NCI-H526 (cell line): ENCODE results near the gene EBF4.
"Not testable (repeated sequence)": the region's sequence is repeated elsewhere in the genome, so short reads cannot be mapped to it uniquely, and the experiment has no call there.

ENCODE experiments used
- DNase-seq, 2 experiments: peaks; one replicate each; lab custom pipeline; 2025; lab: John Stamatoyannopoulos, UW

EBF4 gene

GRCh38 chr20:2672446-2672845, 20.1 kb upstream of the EBF4 start:
- DNase-seq: no peak

DNA sequence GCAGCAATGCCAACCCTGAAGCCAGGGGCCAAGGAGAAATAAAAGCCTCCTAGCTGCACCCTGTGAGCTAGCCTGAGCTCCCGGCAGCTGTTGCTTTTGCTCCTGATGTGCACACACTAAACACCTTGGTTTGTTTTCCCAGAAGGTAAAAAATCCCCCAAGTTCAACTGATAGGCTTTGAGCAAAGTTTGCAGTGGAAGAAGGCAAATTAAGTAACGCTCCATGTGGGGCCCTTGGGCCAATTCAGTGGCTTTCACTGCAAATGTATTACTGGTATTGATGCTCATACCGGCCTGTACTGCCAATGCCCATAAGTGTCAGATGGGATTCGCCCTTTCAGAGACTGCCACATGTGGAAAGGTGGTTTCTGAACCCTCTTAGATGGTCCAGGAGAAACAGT, 19.1 kb upstream of the EBF4 start:
- DNase-seq: no peak

DNA sequence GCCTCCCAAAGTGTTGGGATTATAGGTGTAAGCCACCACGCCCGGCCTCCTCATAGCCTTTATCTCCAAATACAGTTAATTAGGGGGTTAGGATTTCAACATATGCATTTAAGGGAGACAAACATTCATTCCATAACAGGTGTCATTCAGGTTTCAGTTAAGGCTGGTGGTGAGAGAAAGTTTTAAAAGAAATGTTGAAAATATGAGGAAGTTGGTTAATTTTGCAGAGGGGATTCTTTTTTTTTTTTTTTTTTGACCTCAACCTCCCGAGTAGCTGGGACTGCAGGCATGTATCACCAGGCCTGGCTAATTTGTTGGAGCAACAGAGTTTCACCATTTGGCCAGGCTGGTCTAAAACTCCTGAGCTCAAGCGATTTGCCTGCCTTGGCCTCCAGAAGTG, 12.5 kb upstream of the EBF4 start:
- DNase-seq: no peak

- not testable (repeated sequence) for DNase-seq
Observed at GRCh38 chr20:2682040-2682439, 10.5 kb upstream of the EBF4 start.

GRCh38 chr20:2684817-2685216, 7.8 kb upstream of the EBF4 start:
- not testable (repeated sequence) for DNase-seq

DNA sequence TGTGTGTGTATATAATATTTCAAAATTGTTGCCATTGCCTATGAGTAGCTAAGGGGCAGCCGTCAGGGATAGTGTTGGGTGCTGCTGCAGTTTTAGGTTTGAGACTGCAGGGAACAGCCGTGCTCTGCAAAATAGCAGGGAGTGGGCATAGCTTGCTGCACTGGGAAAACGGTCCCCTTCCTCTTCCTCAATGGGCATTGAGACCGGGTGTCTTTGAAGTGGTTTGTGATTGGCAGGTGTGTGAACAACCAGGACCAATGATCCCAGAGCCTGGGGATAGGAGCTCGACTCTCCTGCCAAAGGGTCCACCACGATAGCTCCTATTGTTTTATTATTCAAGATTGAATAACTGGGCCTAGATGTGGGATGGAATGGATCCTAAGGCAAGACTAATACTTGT, 5.1 kb upstream of the EBF4 start:
- no peak for DNase-seq

DNA sequence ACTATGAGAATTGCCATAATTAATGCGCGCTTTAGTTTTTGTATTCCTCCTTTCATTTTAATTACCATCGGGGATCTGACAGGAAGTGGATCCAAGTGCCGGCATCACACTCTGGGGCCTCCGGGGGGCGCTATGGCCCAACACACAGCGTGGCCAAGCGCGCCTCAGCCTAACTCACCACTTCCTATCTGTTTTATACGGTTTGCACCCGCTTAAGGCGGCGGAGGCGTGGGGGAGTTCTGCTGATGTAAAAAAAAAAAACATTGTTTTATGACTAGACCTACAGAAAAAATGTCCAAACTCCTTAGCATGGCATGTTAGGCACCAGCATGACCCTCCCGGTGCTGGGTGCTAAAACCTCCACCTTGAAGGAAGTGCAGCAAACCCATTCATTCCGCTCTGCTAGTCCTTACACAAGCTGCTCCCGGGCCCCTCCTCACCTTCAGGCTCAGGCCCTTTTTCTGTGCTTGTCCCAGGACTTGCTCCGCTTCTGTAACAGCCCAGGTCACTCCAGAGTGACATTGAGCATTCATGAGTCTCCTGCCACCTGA, 4.5 kb upstream of the EBF4 start:
- DNase-seq: peak in 1 of 2 experiments; percentile 85

DNA sequence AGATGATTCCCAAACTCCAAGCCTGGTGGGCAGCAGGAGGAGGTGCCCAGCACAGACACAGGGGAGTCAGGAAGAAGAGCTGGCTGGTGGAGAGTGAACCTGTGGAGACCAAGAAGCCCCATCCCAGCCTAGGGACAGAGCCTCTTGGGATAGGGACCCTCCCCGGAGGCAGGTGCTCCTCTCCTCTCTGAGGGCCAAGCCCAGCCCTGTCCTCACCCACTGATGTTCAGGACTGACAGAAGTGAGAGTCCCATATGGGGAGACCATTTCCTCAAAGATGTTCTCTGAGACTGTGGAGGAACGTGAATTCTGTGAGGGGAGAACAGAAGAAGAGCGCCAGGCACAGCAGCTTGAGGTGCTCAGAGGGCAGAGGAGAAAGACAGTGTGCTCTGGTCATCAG, 2.4 kb upstream of the EBF4 start:
- no peak for DNase-seq

DNA sequence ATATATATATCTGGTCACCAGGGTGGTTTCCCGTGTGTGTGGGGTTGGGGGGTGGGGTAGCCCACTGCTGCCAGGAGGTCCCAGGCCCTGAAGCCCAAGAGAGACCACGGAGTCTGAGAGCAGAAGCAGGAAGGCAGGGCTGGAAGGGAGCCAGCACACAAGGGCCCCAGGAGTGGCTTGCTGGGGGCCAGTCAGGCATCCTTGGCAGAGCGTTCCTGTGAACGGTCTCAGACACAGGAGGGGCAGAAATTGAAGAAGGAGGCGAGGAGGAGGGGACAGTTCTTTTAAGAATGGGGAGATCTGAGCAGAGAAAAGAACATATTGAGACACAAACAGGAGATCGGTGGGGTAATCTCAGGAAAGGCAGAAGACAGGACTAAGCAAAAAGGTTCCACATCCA, 1.9 kb upstream of the EBF4 start:
- no peak for DNase-seq

DNA sequence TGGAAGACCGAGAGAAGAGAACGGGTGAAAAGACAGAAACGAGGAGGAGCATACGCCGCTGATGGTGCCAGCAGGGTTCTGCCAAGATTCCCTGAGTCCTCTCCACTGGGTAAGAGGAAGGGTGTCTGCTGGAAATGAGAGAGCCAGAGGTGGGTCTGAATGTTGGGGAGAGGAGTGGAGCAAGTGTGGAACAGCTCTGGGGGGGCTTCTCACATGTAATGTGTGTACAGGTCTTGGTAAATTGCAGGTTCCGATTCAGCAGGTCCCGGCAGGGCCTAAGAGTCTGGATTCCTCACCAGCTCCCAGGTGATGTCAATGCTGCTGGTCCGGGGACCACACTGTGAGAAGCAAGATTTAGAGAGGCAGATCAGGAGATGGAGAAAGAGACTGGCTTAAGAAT, 1.5 kb upstream of the EBF4 start:
- no peak for DNase-seq

DNA sequence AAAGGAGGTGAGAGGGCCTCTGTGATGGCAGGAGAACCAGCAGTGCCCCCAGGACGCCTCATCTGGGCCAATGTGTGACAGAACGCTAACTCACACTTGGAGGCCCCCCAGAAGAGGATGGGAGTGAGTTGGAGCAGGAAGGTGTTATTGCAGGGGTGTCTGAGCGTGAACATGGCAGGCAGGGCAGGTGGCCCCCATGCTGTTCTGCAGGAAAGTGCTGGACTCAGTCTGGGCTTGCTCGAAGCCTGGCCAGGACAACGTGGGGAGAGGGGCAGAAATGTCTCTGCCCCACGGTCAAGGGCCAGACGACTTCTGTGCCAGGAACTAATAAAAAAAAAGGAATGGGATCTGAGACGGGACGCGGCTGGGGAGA, 931 bp upstream of the EBF4 start:
- DNase-seq: no peak

GRCh38 chr20:2692886-2693285, 306 bp downstream of the EBF4 start:
- DNase-seq: peak in 1 of 2 experiments; percentile 46

GRCh38 chr20:2693286-2694007, 867 bp downstream of the EBF4 start:
- peak in 1 of 2 experiments; percentile 46 for DNase-seq

DNA sequence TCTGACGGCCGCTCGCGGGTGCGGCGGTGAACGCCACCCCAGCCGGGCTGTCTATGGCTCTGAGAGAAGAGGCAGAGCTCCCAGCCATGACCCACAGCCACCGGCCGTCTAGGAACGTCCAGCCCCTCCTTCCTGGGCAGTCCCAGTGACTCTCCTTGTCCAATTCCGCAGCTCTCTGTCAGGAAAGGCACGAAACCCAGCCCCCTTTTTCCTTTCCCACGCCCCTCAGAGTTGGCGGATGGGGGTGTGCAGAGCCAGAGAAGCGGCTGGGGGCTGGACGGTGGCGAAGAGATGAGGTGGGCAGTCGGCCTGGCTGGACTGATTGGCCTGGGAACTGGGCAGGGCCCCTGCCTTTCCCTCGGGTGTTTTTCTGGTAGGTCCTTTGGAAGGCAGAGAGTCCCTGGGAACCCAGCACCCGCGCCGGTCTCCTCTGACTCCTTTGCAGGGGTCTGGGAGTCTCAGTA, 1.5 kb downstream of the EBF4 start:
- no peak for DNase-seq

- no peak for DNase-seq
Observed at GRCh38 chr20:2694519-2694918, 1.9 kb downstream of the EBF4 start.

- no peak for DNase-seq
Observed at GRCh38 chr20:2695206-2695983, 2.8 kb downstream of the EBF4 start.

GRCh38 chr20:2695984-2696525, 3.5 kb downstream of the EBF4 start:
- not testable (repeated sequence) for DNase-seq

DNA sequence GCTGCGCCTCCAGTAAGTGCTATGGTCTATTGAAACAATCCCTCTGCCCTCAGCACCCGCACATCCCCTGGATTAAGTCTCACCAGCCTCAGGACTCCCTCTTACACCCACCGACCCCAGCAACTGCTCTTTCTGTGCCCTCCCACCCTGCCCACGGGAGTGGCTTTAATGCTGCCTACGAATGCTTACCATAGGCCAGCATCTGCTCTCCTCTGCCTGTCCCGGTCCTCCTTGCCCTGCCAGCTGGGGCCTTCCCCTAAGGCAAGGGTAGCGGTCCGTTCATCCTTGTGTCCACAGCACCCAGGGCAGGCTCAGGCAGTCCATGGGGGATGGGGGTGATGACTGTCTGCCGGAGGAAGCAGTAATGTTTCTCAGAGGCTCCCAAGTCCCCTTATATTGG, 4.1 kb downstream of the EBF4 start:
- DNase-seq: no peak

DNA sequence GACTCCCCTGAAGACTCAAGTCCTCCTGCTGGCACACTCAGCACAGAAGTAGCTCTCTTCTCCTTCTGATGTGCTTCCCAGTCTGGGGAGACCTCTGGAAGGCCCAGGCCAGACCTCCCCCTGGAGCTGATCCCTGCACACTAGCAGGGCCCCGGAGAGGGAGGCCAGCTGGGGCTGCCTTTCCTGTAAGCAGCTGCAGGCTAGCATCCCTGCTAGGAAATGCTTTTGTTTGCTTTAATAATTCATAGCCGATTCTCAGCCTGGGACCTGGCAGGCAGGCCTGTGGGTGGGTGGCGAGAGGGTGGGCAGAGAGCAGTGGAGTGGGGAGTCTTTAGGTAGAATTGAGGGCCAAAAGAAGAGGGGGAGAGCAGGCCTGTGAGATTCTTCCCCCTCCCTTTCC, 5.2 kb downstream of the EBF4 start:
- DNase-seq: no peak

- no peak for DNase-seq
Observed at GRCh38 chr20:2698186-2698817, 5.7 kb downstream of the EBF4 start.

DNA sequence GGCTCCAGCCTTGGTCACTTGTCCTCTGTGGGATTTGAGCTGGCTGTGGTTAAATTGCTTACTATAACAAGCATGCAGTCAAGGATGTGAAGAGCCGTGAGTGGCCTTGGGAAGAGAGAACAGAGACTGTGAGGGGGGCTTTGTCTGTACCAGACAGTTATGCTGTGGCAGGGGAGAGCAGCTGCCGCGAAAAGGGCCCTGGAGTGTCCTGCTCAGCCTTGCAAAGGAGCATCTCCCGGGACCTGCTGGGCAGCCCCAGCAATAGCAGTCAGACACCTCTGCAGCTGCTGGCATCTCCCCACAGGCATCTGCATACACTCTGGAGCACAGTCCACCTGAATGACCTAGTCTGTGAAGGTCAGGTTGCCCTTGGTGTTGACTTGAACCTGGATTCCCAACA, 6.3 kb downstream of the EBF4 start:
- DNase-seq: no peak

DNA sequence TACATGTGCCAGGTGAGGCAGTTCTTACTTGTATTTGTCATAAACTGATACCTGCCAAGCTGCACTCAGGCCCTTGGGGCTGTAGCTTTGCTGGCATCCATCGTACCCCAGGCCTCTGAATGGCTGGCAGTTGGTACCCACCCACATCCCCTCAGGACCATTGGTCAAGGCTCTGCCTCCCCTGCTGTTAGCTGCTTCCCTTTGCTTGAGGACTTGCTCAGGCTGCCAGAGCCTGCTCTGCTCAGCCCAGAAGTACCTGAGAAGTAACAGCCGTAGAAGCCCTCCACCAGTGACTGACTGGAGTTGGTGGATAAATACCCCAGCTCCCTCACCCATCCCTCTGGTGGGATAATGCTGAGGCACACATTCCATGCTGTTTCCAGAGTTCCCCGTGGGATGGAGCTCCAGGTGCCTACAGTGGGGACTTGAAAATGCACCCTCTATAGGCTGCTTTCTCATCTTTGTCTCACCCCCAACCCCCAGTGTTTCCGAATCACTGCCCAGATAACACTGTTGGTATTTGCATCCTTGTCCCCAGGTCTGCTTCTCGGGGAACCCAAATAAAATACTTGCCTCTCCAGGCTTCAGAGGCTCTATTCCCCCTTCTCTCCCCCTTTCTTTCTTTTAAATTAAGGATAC, 7.3 kb downstream of the EBF4 start:
- DNase-seq: no peak
